GM12878 (cell line): ENCODE data around the gene KLK6. TPM values are rescaled to one million over a fixed set of nuclear protein-coding genes. Genes with fewer than 3 reads are reported as not detected.

Source experiments
- ATAC-seq: fragments of 200-7000 bp; cut with Tn5 transposase; 3 replicates; pipeline ENCODE4 v1.9.1; 2020; ENCODE audit warnings: mild to moderate bottlenecking, moderate library complexity
- BruUV-seq: library from RNA; stranded (reverse); fragments of 400-500 nt; replicated peaks from 2 replicates; lab custom pipeline; 2021; lab: Mats Ljungman, UMichigan
- CTCF ChIA-PET: fragments of 300-600 bp; sonication (Branson Sonifier 250); formaldehyde crosslinking; extraction: SDS; loops from one replicate; lab custom pipeline; 2021; ENCODE audit warnings: inconsistent platforms; lab: Yijun Ruan, JAX
- POLR2A ChIA-PET: fragments of 350-600 bp; formaldehyde crosslinking; extraction: SDS; loops from one replicate; lab custom pipeline; 2021; ENCODE audit warnings: inconsistent platforms; lab: Charles Lee
- RAD21 ChIA-PET: fragments of 300-600 bp; sonication (Branson Sonifier 250); formaldehyde crosslinking; loops from one replicate; lab custom pipeline; 2023; ENCODE audit warnings: antibody characterized with exemption; ENCODE audit not compliant: unreplicated experiment; lab: Charles Lee
- SMC1A ChIA-PET: fragments of 300-600 bp; sonication (Branson Sonifier 250); formaldehyde crosslinking; loops from one replicate; lab custom pipeline; 2023; ENCODE audit not compliant: unreplicated experiment, uncharacterized antibody; lab: Charles Lee
- DNase-seq: peaks from one replicate; pipeline ENCODE4 v3.0.0-alpha.2; 2011; ENCODE audit warnings: low read depth, low spot score
- FAIRE-seq: peaks from 3 replicates; lab custom pipeline; 2011; peaks lifted over from hg19 to GRCh38; lab: Jason Lieb, UNC
- H2AFZ ChIP-seq: 2 replicates; pipeline ENCODE4 v1.6.0; 2011; ENCODE audit warnings: low read depth, low read length, control low read depth; ENCODE audit not compliant: control insufficient read depth
- H3K27ac ChIP-seq: 2 replicates; pipeline ENCODE4 v1.5.1; 2011; ENCODE audit warnings: control low read depth; ENCODE audit not compliant: control insufficient read depth, insufficient read depth
- H3K27me3 ChIP-seq, 2 experiments: replicated peaks in 1 of 2; 2 replicates each; pipeline versions ENCODE4 v1.6.0 to v1.6.1; 2011; ENCODE audit warnings: low read length in 1 of 2; ENCODE audit not compliant: control insufficient read depth in 2 of 2, insufficient read depth in 2 of 2
- H3K36me3 ChIP-seq, 2 experiments: 2 replicates each; pipeline ENCODE4 v1.5.1; 2011; ENCODE audit warnings: low read length in 1 of 2; ENCODE audit not compliant: control insufficient read depth in 2 of 2, insufficient read depth in 2 of 2
- H3K4me1 ChIP-seq: 2 replicates; pipeline ENCODE4 v1.6.1; 2011; ENCODE audit warnings: mild to moderate bottlenecking, low read length, moderate library complexity, mixed read lengths; ENCODE audit not compliant: control insufficient read depth, insufficient read depth
- H3K4me2 ChIP-seq: 2 replicates; pipeline ENCODE4 v1.6.0; 2011; ENCODE audit warnings: control low read depth; ENCODE audit not compliant: control insufficient read depth, insufficient read depth
- H3K4me3 ChIP-seq: fragments of 200-600 bp; sonication (generic); 2 replicates; pipeline ENCODE4 v1.5.1; 2016
- H3K79me2 ChIP-seq: 2 replicates; pipeline ENCODE4 v1.6.0; 2011; ENCODE audit warnings: low read length; ENCODE audit not compliant: control insufficient read depth, insufficient read depth
- H3K9ac ChIP-seq: 2 replicates; pipeline ENCODE4 v1.8.0; 2011; ENCODE audit warnings: low read length, control low read depth, mixed read lengths; ENCODE audit not compliant: control insufficient read depth, insufficient read depth
- H3K9me3 ChIP-seq: replicated peaks from 3 replicates; pipeline ENCODE4 v1.5.1; 2011; ENCODE audit warnings: mild to moderate bottlenecking, low read length; ENCODE audit not compliant: control insufficient read depth, insufficient read depth
- H4K20me1 ChIP-seq: 2 replicates; pipeline ENCODE4 v1.6.0; 2011; ENCODE audit not compliant: control insufficient read depth, insufficient read depth
- ATF3 ChIP-seq: IDR thresholded peaks from 2 replicates; pipeline ENCODE4 v1.6.1; 2011; ENCODE audit warnings: low read depth, mild to moderate bottlenecking, low read length, moderate library complexity, borderline replicate concordance; ENCODE audit errors: extremely low read depth
- ATF7 ChIP-seq: fragments of 450-650 bp; IDR thresholded peaks from 2 replicates; pipeline ENCODE4 v1.6.1; 2016; ENCODE audit warnings: low read depth, mild to moderate bottlenecking
- BMI1 ChIP-seq: fragments of 450-650 bp; IDR thresholded peaks from 2 replicates; pipeline ENCODE4 v1.6.1; 2016; ENCODE audit warnings: mild to moderate bottlenecking, moderate library complexity, borderline replicate concordance
- CUX1 ChIP-seq: IDR thresholded peaks from 2 replicates; pipeline ENCODE4 v1.6.1; 2012; ENCODE audit warnings: improper control_type of control experiment, low read depth, low read length; ENCODE audit not compliant: insufficient replicate concordance
- EED ChIP-seq: sonication (generic); IDR thresholded peaks from 2 replicates; pipeline ENCODE4 v1.6.1; 2016; ENCODE audit warnings: antibody characterized with exemption, low read depth
- FOXK2 ChIP-seq: fragments of 450-650 bp; IDR thresholded peaks from 2 replicates; pipeline ENCODE4 v1.6.1; 2017; ENCODE audit warnings: mild to moderate bottlenecking, moderate library complexity
- HDAC6 ChIP-seq: fragments of 200-600 bp; sonication (generic); IDR thresholded peaks from one replicate; pipeline ENCODE4 v1.8.0; 2017; ENCODE audit warnings: antibody characterized with exemption; ENCODE audit not compliant: unreplicated experiment
- HSF1 ChIP-seq: fragments of 150-350 bp; IDR thresholded peaks from 2 replicates; pipeline ENCODE4 v1.6.1; 2014; ENCODE audit warnings: mild to moderate bottlenecking, low read depth, low read length
- MLLT1 ChIP-seq: fragments of 450-650 bp; IDR thresholded peaks from 2 replicates; pipeline ENCODE4 v1.6.1; 2016; ENCODE audit warnings: mild to moderate bottlenecking
- MYC ChIP-seq: IDR thresholded peaks from 2 replicates; pipeline ENCODE4 v1.6.1; 2011; ENCODE audit warnings: mild to moderate bottlenecking, low read length, moderate library complexity, inconsistent platforms; ENCODE audit not compliant: insufficient read depth, insufficient replicate concordance, insufficient read length, severe bottlenecking
- PML ChIP-seq: IDR thresholded peaks from 2 replicates; pipeline ENCODE4 v1.6.1; 2012; ENCODE audit warnings: low read length, inconsistent platforms
- SIN3A ChIP-seq: IDR thresholded peaks from 2 replicates; pipeline ENCODE4 v1.6.1; 2012; ENCODE audit warnings: low read depth, low read length, improper control_type of control experiment
- SREBF2 ChIP-seq: IDR thresholded peaks from 2 replicates; pipeline ENCODE4 v1.6.1; 2012; ENCODE audit warnings: mild to moderate bottlenecking, low read length
- WRNIP1 ChIP-seq: IDR thresholded peaks from 2 replicates; pipeline ENCODE4 v1.6.1; 2011; ENCODE audit warnings: low read depth, low read length, improper control_type of control experiment, borderline replicate concordance
- ZBED1 ChIP-seq: IDR thresholded peaks from 2 replicates; pipeline ENCODE4 v1.6.1; 2016; ENCODE audit warnings: borderline replicate concordance
- WGBS: methylation state at CpG from one replicate; pipeline ENCODE4 v1.1.6; 2016; ENCODE audit warnings: low lambda C conversion rate; ENCODE audit not compliant: insufficient replicate concordance, insufficient coverage; ENCODE audit errors: missing lambda C conversion rate; 5-methylcytosine and 5-hydroxymethylcytosine counted together
- in situ Hi-C: fragments of 300-500 bp; cut with MboI; formaldehyde crosslinking; loops from 9 replicates; pipeline ENCODE4 v1.14.3; 2018; ENCODE audit warnings: mixed read lengths
- intact Hi-C: fragments of 100-400 bp; cut with micrococcal nuclease; formaldehyde crosslinking; loops from one replicate; pipeline ENCODE4 v1.14.2; 2022; ENCODE audit not compliant: unreplicated experiment
- polyA plus RNA-seq, 11 experiments: library from polyadenylated mRNA; depleted of rRNA in 4 of 11; unstranded in 6 of 11; stranded (reverse) in 5 of 11; fragments of >200 nt; fragmentation: Nextera tagmentation in 4 of 11; fragmentation: Illumina TruSeq in 1 of 11; extraction: Ambion mirVana in 4 of 11; extraction: Trizol in 1 of 11; gene quantifications; 1 replicate in 1 of 11; 2 replicates in 10 of 11; pipeline versions ENCODE4 v1.2.1 to v1.2.3, GENCODE V29; 2011 to 2016; ENCODE audit warnings: inconsistent platforms in 2 of 11, missing spikeins in 2 of 11, low read depth in 1 of 11
- total RNA-seq, 4 experiments: library from RNA; depleted of rRNA in 3 of 4; stranded (reverse); fragments of >200 nt in 3 of 4; fragmentation: Illumina TruSeq in 1 of 4; extraction: Trizol in 1 of 4; gene quantifications; 2 replicates each; pipeline versions ENCODE4 v1.2.1 to v1.2.3, GENCODE V29; 2013 to 2021
- TF ChIP-seq, protein P1 (sequence below): IDR thresholded peaks from 2 replicates; pipeline ENCODE4 v1.6.1; 2011; ENCODE audit warnings: borderline replicate concordance, low read depth, mild to moderate bottlenecking, moderate library complexity, mixed read lengths, low read length; ENCODE audit not compliant: insufficient read depth; ENCODE audit errors: extremely low read length

The KLK6 gene
- total and polyA plus RNA-seq, 10 of the 15 experiments (the other 5 are each of a cell fraction or from before 2014, with no cell fraction given): not detected

- no peaks in the 10 kb centered on the region; a peak in 2 of 4 replicates for H3K27me3 ChIP-seq
- 33% methylated on average over 6 of the region's 6 CpGs for WGBS
- ChIA-PET CTCF (no interaction called here), SMC1A (no interaction called here), RAD21 (no interaction called here)
- H4K20me1 ChIP-seq: no peaks in the 10 kb centered on the region
- no peaks in the 10 kb centered on the region for H3K79me2 ChIP-seq
- no peaks in the 10 kb centered on the region for H3K36me3 ChIP-seq
- in situ Hi-C loops: no loop called here
- no peaks in the 10 kb centered on the region; the same call in 2 of the 3 replicates for H3K9me3 ChIP-seq
- ATAC-seq (no peak), FAIRE-seq (no peak), DNase-seq (no peak)
- no peak overlapping the region for H3K4me3 ChIP-seq
- H3K4me1 ChIP-seq: no peaks in the 10 kb centered on the region
- intact Hi-C loops: no loop called here
- H3K27ac ChIP-seq: no peak overlapping the region
- no peak overlapping the region for H3K9ac ChIP-seq
- BruUV-seq: no TSS peak
- TF ChIP-seq ATF7 (no peak), MYC (no peak), WRNIP1 (no peak), MLLT1 (no peak), PML (no peak), BMI1 (no peak), CUX1 (no peak), HDAC6 (no peak), ATF3 (no peak), SIN3A (no peak), FOXK2 (no peak), EED (no peak), ZBED1 (no peak), HSF1 (no peak), SREBF2 (no peak)
- TF ChIP-seq, protein P1, sequence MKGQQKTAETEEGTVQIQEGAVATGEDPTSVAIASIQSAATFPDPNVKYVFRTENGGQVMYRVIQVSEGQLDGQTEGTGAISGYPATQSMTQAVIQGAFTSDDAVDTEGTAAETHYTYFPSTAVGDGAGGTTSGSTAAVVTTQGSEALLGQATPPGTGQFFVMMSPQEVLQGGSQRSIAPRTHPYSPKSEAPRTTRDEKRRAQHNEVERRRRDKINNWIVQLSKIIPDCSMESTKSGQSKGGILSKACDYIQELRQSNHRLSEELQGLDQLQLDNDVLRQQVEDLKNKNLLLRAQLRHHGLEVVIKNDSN: no peak
- TF ChIP-seq, all 136 proteins: peak for 0
- Histone ChIP-seq H2AFZ (no peak overlapping the region), H3K4me2 (no peak overlapping the region)
- POLR2A ChIA-PET: no interaction called here
Measured at GRCh38 chr19:51014242-51014641, 44.9 kb upstream of the KLK6 start.
